Common myeloid progenitor, CD34-positive (primary cell): Measurements from ENCODE around the gene SLC26A11.

Source experiments
- CTCF ChIA-PET: fragments of 350-600 bp; sonication (Branson Sonifier 250); formaldehyde crosslinking; loops from one replicate; lab custom pipeline; 2021; ENCODE audit warnings: antibody characterized with exemption; lab: Charles Lee
- POLR2A ChIA-PET: fragments of 350-600 bp; sonication (Branson Sonifier 250); formaldehyde crosslinking; loops from one replicate; lab custom pipeline; 2021; ENCODE audit warnings: antibody characterized with exemption; lab: Charles Lee
- DNase-seq, 3 donors: peaks; one replicate each; pipeline versions ENCODE4 v3.0.0 to v3.0.0-alpha.2; 2013
- H3K27ac ChIP-seq, 2 experiments: 1 replicate in 1 of 2; 2 replicates in 1 of 2; pipeline ENCODE4 v1.7.0; 2013; ENCODE audit warnings: inconsistent platforms in 2 of 2, low read length in 2 of 2, mild to moderate bottlenecking in 2 of 2, low read depth in 1 of 2, moderate library complexity in 1 of 2; ENCODE audit not compliant: severe bottlenecking in 2 of 2, insufficient read depth in 1 of 2, poor library complexity in 1 of 2
- H3K27me3 ChIP-seq, 5 experiments: replicated peaks in 2 of 5; 1 replicate in 3 of 5; 2 replicates in 2 of 5; pipeline versions ENCODE4 v1.6.1 to v1.7.0; 2013; ENCODE audit warnings: low read length in 4 of 5, mild to moderate bottlenecking in 2 of 5, moderate library complexity in 2 of 5, inconsistent platforms in 1 of 5; ENCODE audit not compliant: insufficient read depth in 5 of 5, control insufficient read depth in 4 of 5
- H3K36me3 ChIP-seq, 4 experiments: 1 replicate in 2 of 4; 2 replicates in 2 of 4; pipeline versions ENCODE4 v1.6.1 to v1.7.0; 2013; ENCODE audit warnings: low read length in 3 of 4, control low read depth in 1 of 4, mild to moderate bottlenecking in 1 of 4; ENCODE audit not compliant: control insufficient read depth in 4 of 4, insufficient read depth in 4 of 4
- H3K4me1 ChIP-seq, 4 experiments: 1 replicate in 3 of 4; 2 replicates in 1 of 4; pipeline versions ENCODE4 v1.6.1 to v1.7.1; 2013; ENCODE audit warnings: low read length in 3 of 4, mild to moderate bottlenecking in 3 of 4, control low read depth in 1 of 4, inconsistent platforms in 1 of 4, moderate library complexity in 1 of 4; ENCODE audit not compliant: control insufficient read depth in 4 of 4, insufficient read depth in 4 of 4; ENCODE audit errors: control extremely low read depth in 1 of 4
- H3K4me3 ChIP-seq, 7 experiments: 1 replicate in 4 of 7; 2 replicates in 3 of 7; pipeline versions ENCODE4 v1.5.1 to v1.7.0; 2013; ENCODE audit warnings: mild to moderate bottlenecking in 7 of 7, low read length in 6 of 7, moderate library complexity in 6 of 7, inconsistent platforms in 2 of 7, low read depth in 2 of 7, control low read depth in 1 of 7; ENCODE audit not compliant: insufficient read depth in 4 of 7, control insufficient read depth in 1 of 7; ENCODE audit errors: extremely low read depth in 1 of 7
- H3K9me3 ChIP-seq, 5 experiments: 1 replicate in 4 of 5; 2 replicates in 1 of 5; pipeline versions ENCODE4 v1.6.1 to v1.7.1; 2013; ENCODE audit warnings: low read length in 4 of 5, mild to moderate bottlenecking in 2 of 5, inconsistent platforms in 1 of 5, low read depth in 1 of 5, moderate library complexity in 1 of 5; ENCODE audit not compliant: control insufficient read depth in 4 of 5, insufficient read depth in 2 of 5; ENCODE audit errors: control extremely low read depth in 1 of 5
- WGBS: methylation state at CpG from one replicate; pipeline ENCODE4 v1.1.5; 2013; ENCODE audit not compliant: insufficient coverage; 5-methylcytosine and 5-hydroxymethylcytosine counted together

Gene SLC26A11

DNA sequence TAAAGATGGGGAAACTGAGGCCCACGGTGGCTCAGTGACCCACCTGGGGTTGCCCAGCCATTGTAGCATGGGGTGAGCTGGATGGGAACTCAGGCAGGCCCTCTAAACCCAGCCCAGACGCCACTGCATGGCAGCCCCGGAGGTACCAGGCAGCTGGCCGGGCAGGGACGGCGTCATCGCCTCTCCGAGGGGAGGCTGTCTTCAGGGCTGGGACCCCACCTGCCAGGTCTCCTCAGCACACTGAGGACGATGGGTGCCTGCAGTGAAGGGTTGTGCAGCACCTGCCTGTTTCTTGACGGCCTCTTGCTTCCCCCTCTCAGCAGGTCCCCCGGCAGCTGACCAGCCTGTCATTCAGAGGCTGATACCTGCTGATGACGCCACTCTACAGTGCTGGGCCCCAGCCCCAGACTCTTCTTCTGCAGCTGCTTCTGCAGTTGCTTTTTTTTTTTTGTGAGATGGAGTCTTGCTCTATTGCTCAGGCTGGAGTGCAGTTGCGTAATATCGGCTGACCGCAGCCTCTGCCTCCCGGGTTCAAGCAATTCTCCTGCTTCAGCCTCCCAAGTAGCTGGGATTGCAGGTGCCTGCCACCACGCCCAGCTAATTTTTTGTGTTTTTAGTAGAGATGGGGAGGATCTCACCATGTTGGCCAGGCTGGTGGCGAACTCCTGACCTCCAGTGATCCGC lies 65.2 kb downstream of the SLC26A11 start:
- DNase-seq = no peak
- WGBS = 97% methylated on average over 18 of the region's 19 CpGs
- CTCF ChIA-PET = interaction anchor here (2.3 kb wide), 1 partner anchor 90 kb away, joined by 5 read pairs; no protein-coding TSS in a partner anchor
- POLR2A ChIA-PET = no interaction called here
- Histone ChIP-seq H3K4me1 (peaks cover 3 to 38% (median 35%) of the 10 kb centered on the region in 4 experiments), H3K9me3 (no peaks in the 10 kb centered on the region), H3K4me3 (no peak overlapping the region), H3K36me3 (peaks cover 0 to 62% (median 18%) of the 10 kb centered on the region in 4 experiments), H3K27me3 (no peaks in the 10 kb centered on the region), H3K27ac (no peak overlapping the region)

DNA sequence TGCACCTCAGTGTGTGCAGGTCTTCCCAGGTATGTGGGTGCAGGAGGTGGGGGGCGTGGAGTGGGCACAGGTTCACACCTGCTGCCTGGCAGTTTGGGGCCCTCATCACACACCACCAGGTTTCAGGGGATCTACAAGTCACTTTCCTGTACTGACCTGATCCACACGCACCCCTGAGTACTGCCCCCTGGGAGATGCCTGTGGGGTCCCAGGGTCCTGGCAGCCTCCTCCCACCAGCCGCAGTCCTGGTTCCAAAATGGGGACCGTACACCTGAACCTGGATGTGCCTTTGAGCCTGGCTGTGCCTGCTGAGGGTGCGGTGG lies 66.4 kb downstream of the SLC26A11 start:
- Histone ChIP-seq H3K4me1 (peaks cover 3 to 38% (median 35%) of the 10 kb centered on the region in 4 experiments), H3K9me3 (no peaks in the 10 kb centered on the region), H3K36me3 (peaks cover 5 to 59% (median 17%) of the 10 kb centered on the region in 4 experiments), H3K4me3 (no peak overlapping the region), H3K27me3 (no peaks in the 10 kb centered on the region), H3K27ac (no peak overlapping the region)
- no peak for DNase-seq
- ChIA-PET CTCF (no interaction called here), POLR2A (no interaction called here)
- WGBS = 97% methylated on average over 5 of the region's 5 CpGs

DNA sequence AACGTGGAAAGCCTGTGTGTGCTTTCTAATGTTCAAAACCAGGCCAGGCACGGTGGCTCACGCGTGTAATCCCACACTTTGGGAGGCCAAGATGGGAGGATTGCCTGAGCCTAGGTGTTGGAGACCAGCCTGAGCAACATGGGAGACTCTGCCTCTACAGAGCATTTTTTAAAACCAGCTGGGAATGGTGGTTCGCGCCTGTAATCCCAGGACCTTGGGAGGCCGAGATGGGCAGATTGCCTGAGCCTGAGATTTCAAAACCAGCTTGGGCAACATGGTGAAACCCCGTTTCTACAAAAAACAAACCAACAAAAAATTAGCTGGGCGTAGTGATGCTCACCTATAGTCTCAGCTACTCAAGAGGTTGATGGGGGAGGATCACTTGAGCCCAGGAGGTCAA lies 66.8 kb downstream of the SLC26A11 start:
- no peak overlapping the region for H3K27ac ChIP-seq
- no peaks in the 10 kb centered on the region for H3K27me3 ChIP-seq
- H3K4me1 ChIP-seq = peaks cover 3 to 38% (median 35%) of the 10 kb centered on the region in 4 experiments
- ChIA-PET POLR2A (no interaction called here), CTCF (no interaction called here)
- no peak for DNase-seq
- no peak overlapping the region for H3K4me3 ChIP-seq
- peaks cover 6 to 63% (median 21%) of the 10 kb centered on the region in 4 experiments for H3K36me3 ChIP-seq
- H3K9me3 ChIP-seq = no peaks in the 10 kb centered on the region
- 97% methylated on average over 7 of the region's 9 CpGs for WGBS

DNA sequence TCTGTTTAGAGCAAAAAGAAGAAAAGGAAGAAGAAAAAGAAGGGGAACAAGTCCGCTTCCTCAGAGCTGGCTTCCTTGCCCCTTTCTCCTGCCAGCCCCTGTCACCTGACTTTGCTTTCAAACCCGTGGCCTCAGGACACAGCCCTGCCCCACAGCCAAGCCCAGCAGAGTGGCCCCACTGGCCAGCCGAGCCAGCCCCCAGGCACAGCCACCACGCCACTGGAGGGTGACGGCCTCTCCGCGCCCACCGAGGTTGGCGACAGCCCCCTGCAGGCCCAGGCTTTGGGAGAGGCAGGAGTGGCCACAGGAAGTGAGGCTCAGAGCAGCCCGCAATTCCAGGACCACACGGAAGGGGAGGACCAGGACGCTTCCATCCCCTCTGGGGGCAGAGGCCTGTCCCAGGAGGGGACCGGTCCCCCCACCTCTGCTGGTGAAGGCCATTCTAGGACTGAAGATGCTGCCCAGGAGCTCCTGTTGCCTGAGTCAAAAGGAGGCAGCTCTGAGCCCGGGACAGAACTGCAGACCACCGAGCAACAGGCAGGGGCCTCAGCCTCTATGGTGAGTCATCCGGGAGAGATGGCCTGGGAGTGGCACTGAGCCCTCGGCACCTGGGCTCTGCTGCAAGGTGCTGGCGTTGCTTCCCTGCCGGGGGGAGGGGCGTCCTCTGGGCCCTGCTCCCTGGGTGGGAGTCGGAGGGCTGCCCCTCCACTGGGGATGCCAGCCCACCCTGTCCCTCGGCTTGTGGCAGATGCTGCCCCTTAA lies 67.8 kb downstream of the SLC26A11 start:
- peak in 1 of 3 donors; percentile 9 for DNase-seq
- no peaks in the 10 kb centered on the region for H3K9me3 ChIP-seq
- peaks cover 6 to 68% (median 29%) of the 10 kb centered on the region in 4 experiments for H3K36me3 ChIP-seq
- peak overlapping the region in 1 of 2 experiments; percentile 61 for H3K27ac ChIP-seq
- H3K27me3 ChIP-seq = no peaks in the 10 kb centered on the region
- peaks cover 3 to 38% (median 35%) of the 10 kb centered on the region in 4 experiments for H3K4me1 ChIP-seq
- WGBS = 89% methylated on average over 17 of the region's 22 CpGs
- no peak overlapping the region for H3K4me3 ChIP-seq
- CTCF ChIA-PET = no interaction called here
- POLR2A ChIA-PET = no interaction called here

DNA sequence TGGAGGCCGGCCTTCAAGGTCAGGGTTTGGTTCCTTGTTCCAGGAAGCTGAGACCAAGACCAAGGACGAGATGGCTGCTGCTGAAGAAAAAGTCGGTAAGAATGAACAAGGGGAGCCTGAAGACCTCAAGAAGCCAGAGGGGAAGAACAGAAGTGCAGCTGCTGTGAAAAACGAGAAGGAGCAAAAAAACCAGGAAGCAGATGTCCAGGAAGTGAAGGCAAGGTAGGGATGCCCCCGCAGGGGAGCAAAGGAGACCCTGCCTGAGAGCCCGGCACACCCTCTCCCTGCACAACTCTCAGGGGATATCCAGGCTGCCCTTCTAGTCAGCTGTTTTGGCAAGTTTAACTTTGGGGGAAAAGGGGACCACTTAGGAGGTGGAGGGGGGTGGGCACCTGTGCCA lies 69.4 kb downstream of the SLC26A11 start:
- ChIA-PET POLR2A (no interaction called here), CTCF (interaction anchor here (1.2 kb wide), 1 partner anchor 11 kb away, joined by 3 read pairs; no protein-coding TSS in a partner anchor)
- Histone ChIP-seq H3K36me3 (peaks cover 12 to 69% (median 38%) of the 10 kb centered on the region in 4 experiments), H3K4me3 (peak overlapping the region in 1 of 7 experiments; percentile 11), H3K9me3 (no peaks in the 10 kb centered on the region), H3K27me3 (no peaks in the 10 kb centered on the region), H3K4me1 (peaks cover 3 to 38% (median 35%) of the 10 kb centered on the region in 4 experiments), H3K27ac (peak overlapping the region in 1 of 2 experiments; percentile 61)
- DNase-seq = peak; percentile 47 to 91 (median 88)
- WGBS = 4% methylated on average over 4 of the region's 6 CpGs

DNA sequence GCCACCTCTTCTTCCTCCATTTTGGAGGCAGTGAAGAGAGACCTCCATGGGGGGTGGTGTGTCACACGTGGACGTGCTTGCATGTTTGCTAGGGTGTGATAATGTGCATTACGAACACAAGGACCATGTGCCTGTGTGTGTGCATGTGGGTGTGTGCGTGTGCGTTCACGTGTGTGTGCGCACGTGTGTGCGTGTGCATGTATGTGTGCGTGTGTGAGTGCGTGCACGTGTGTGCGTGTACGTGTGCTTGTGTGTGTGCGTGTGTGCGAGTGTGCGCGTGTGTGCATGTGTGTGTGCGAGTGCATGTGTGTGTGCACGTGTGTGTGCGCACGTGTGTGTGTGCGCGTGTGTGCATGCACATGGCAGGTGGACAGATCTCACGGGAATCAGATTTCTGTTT lies 69.9 kb downstream of the SLC26A11 start:
- Histone ChIP-seq H3K4me1 (peaks cover 3 to 38% (median 35%) of the 10 kb centered on the region in 4 experiments), H3K27ac (peak overlapping the region in 1 of 2 experiments; percentile 19), H3K4me3 (no peak overlapping the region), H3K36me3 (peaks cover 14 to 69% (median 42%) of the 10 kb centered on the region in 4 experiments), H3K9me3 (no peaks in the 10 kb centered on the region), H3K27me3 (no peaks in the 10 kb centered on the region)
- ChIA-PET POLR2A (no interaction called here), CTCF (interaction anchor here (1.0 to 1.2 kb wide), 2 partner anchors 12 to 95 kb away, joined by 3 read pairs; no protein-coding TSS in a partner anchor)
- WGBS = 78% methylated on average over 21 of the region's 25 CpGs
- DNase-seq = peak in 2 of 3 donors; percentile 30 to 56
